Measurements from ENCODE around the gene PDK1.
"Not testable (repeated sequence)": the region's sequence is repeated elsewhere in the genome, so short reads cannot be mapped to it uniquely, and the experiment has no call there.

The PDK1 gene
- 14.8 to 58.6 (median 27.2) reads per million in 17 experiments for total RNA-seq

GRCh38 chr2:172555522-172556283 lies at the start of gene PDK1:
Gene PDK1 (plus strand): TSS chr2:172556090. CDS start chr2:172556151, 61 bp downstream.
- DNase-seq, result peak; percentile 94 to 97 (median 96)

GRCh38 chr2:172507199-172507598 lies 48.7 kb upstream of the PDK1 start:
- DNase-seq, result no peak

GRCh38 chr2:172510088-172510487 lies 45.8 kb upstream of the PDK1 start:
- DNase-seq, result peak; percentile 7 to 71 (median 50)

GRCh38 chr2:172510548-172510947 lies 45.3 kb upstream of the PDK1 start:
- no peak for DNase-seq

- DNase-seq, result no peak
Observed at GRCh38 chr2:172512810-172513523, 42.9 kb upstream of the PDK1 start.

- DNase-seq, result no peak
Observed at GRCh38 chr2:172513524-172513900, 42.4 kb upstream of the PDK1 start.

GRCh38 chr2:172513935-172514586 lies 41.8 kb upstream of the PDK1 start:
- peak in 2 of 4 experiments; percentile 76 to 81 for DNase-seq

GRCh38 chr2:172516299-172516698 lies 39.6 kb upstream of the PDK1 start:
- DNase-seq, result peak; percentile 72 to 91 (median 81)

- DNase-seq, result no peak
Observed at GRCh38 chr2:172518995-172519394, 36.9 kb upstream of the PDK1 start.

GRCh38 chr2:172525601-172526000 lies 30.3 kb upstream of the PDK1 start:
- no peak for DNase-seq

- no peak for DNase-seq
Observed at GRCh38 chr2:172531309-172531708, 24.6 kb upstream of the PDK1 start.

GRCh38 chr2:172532461-172532860 lies 23.4 kb upstream of the PDK1 start:
- not testable (repeated sequence) for DNase-seq

- no peak for DNase-seq
Observed at GRCh38 chr2:172533687-172534086, 22.2 kb upstream of the PDK1 start.

- no peak for DNase-seq
Observed at GRCh38 chr2:172535119-172535518, 20.8 kb upstream of the PDK1 start.

- DNase-seq, result not testable (repeated sequence)
Observed at GRCh38 chr2:172537851-172538250, 18.0 kb upstream of the PDK1 start.

- no peak for DNase-seq
Observed at GRCh38 chr2:172539767-172540166, 16.1 kb upstream of the PDK1 start.

- no peak for DNase-seq
Observed at GRCh38 chr2:172540421-172540820, 15.5 kb upstream of the PDK1 start.

GRCh38 chr2:172545408-172546075 lies 10.3 kb upstream of the PDK1 start:
- DNase-seq, result no peak

- no peak for DNase-seq
Observed at GRCh38 chr2:172549131-172549530, 6.8 kb upstream of the PDK1 start.

GRCh38 chr2:172549802-172550201 lies 6.1 kb upstream of the PDK1 start:
- not testable (repeated sequence) for DNase-seq

GRCh38 chr2:172550419-172550818 lies 5.5 kb upstream of the PDK1 start:
- DNase-seq, result no peak

GRCh38 chr2:172551271-172551670 lies 4.6 kb upstream of the PDK1 start:
- peak; percentile 12 to 62 (median 48) for DNase-seq

All from suppressor macrophage (primary cell).